HEK293T (cell line): Measurements from ENCODE around the gene CNKSR1.

Experiments
- CTCF ChIA-PET: fragments of 350-600 bp; formaldehyde crosslinking; extraction: SDS; loops from one replicate; lab custom pipeline; 2021; ENCODE audit warnings: antibody characterized with exemption, inconsistent platforms; lab: Yijun Ruan, JAX
- POLR2A ChIA-PET: fragments of 350-600 bp; formaldehyde crosslinking; extraction: SDS; loops from one replicate; lab custom pipeline; 2020; ENCODE audit warnings: antibody characterized with exemption, inconsistent platforms; lab: Yijun Ruan, JAX
- DNase-seq: peaks from one replicate; pipeline ENCODE4 v3.0.0; 2012; ENCODE audit warnings: mixed read lengths; ENCODE audit errors: extremely low spot score
- ARNT ChIP-seq: fragments of 450-650 bp; IDR thresholded peaks from 2 replicates; pipeline ENCODE4 v1.6.1; 2017; ENCODE audit warnings: mild to moderate bottlenecking
- BHLHE40 ChIP-seq: fragments of 450-650 bp; IDR thresholded peaks from 2 replicates; pipeline ENCODE4 v1.6.1; 2016; ENCODE audit warnings: mild to moderate bottlenecking, moderate library complexity, borderline replicate concordance
- CTBP1 ChIP-seq: fragments of 450-650 bp; IDR thresholded peaks from 2 replicates; pipeline ENCODE4 v1.6.1; 2016; ENCODE audit warnings: borderline replicate concordance
- ELF4 ChIP-seq: fragments of 450-650 bp; IDR thresholded peaks from 2 replicates; pipeline ENCODE4 v1.6.1; 2017; ENCODE audit warnings: antibody characterized with exemption
- FOXA1 ChIP-seq: fragments of 450-650 bp; IDR thresholded peaks from 2 replicates; pipeline ENCODE4 v1.6.1; 2016; ENCODE audit warnings: mild to moderate bottlenecking
- FOXK2 ChIP-seq: fragments of 450-650 bp; IDR thresholded peaks from 2 replicates; pipeline ENCODE4 v1.6.1; 2016; ENCODE audit warnings: mild to moderate bottlenecking
- FOXM1 ChIP-seq: fragments of 450-650 bp; IDR thresholded peaks from 2 replicates; pipeline ENCODE4 v1.6.1; 2017; ENCODE audit warnings: mild to moderate bottlenecking, borderline replicate concordance
- HDGF ChIP-seq: fragments of 450-650 bp; IDR thresholded peaks from 2 replicates; pipeline ENCODE4 v1.6.1; 2017; ENCODE audit warnings: antibody characterized with exemption, borderline replicate concordance
- L3MBTL2 ChIP-seq: fragments of 450-650 bp; conservative IDR thresholded peaks from 2 replicates; pipeline ENCODE4 v1.6.1; 2016; ENCODE audit warnings: mild to moderate bottlenecking
- LEF1 ChIP-seq: fragments of 450-650 bp; IDR thresholded peaks from 2 replicates; pipeline ENCODE4 v1.6.1; 2017; ENCODE audit warnings: mild to moderate bottlenecking, borderline replicate concordance
- NFRKB ChIP-seq: fragments of 450-650 bp; IDR thresholded peaks from 2 replicates; pipeline ENCODE4 v1.6.1; 2016; ENCODE audit warnings: mild to moderate bottlenecking, moderate library complexity
- SP1 ChIP-seq: fragments of 450-650 bp; IDR thresholded peaks from 2 replicates; pipeline ENCODE4 v1.6.1; 2017
- SUZ12 ChIP-seq: fragments of 450-650 bp; IDR thresholded peaks from 2 replicates; pipeline ENCODE4 v1.6.1; 2016; ENCODE audit warnings: mild to moderate bottlenecking
- TARDBP ChIP-seq: fragments of 450-650 bp; IDR thresholded peaks from 2 replicates; pipeline ENCODE4 v1.6.1; 2016
- ZNF384 ChIP-seq: fragments of 450-650 bp; IDR thresholded peaks from 2 replicates; pipeline ENCODE4 v1.6.1; 2016
- TF ChIP-seq, protein P1 (sequence below): fragments of 450-650 bp; IDR thresholded peaks from 2 replicates; pipeline ENCODE4 v1.6.1; 2016

The CNKSR1 gene, protein sequence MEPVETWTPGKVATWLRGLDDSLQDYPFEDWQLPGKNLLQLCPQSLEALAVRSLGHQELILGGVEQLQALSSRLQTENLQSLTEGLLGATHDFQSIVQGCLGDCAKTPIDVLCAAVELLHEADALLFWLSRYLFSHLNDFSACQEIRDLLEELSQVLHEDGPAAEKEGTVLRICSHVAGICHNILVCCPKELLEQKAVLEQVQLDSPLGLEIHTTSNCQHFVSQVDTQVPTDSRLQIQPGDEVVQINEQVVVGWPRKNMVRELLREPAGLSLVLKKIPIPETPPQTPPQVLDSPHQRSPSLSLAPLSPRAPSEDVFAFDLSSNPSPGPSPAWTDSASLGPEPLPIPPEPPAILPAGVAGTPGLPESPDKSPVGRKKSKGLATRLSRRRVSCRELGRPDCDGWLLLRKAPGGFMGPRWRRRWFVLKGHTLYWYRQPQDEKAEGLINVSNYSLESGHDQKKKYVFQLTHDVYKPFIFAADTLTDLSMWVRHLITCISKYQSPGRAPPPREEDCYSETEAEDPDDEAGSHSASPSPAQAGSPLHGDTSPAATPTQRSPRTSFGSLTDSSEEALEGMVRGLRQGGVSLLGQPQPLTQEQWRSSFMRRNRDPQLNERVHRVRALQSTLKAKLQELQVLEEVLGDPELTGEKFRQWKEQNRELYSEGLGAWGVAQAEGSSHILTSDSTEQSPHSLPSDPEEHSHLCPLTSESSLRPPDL

GRCh38 chr1:26177182-26177684 lies at the start of gene CNKSR1:
Gene CNKSR1 (plus strand): TSS chr1:26177491. CDS start chr1:26177548, 57 bp downstream.
- CTCF ChIA-PET = interaction anchor here (1.6 kb wide), 1 partner anchor 8 kb away, joined by 8 read pairs; the partner anchor contains the start of genes C1orf232 and ZNF593
- POLR2A ChIA-PET = no interaction called here
- TF ChIP-seq ARNT = no peak
- TF ChIP-seq FOXM1 = no peak
- TF ChIP-seq CTBP1 = no peak
- TF ChIP-seq TARDBP = no peak
- no peak for TF ChIP-seq HDGF
- TF ChIP-seq, protein P1, sequence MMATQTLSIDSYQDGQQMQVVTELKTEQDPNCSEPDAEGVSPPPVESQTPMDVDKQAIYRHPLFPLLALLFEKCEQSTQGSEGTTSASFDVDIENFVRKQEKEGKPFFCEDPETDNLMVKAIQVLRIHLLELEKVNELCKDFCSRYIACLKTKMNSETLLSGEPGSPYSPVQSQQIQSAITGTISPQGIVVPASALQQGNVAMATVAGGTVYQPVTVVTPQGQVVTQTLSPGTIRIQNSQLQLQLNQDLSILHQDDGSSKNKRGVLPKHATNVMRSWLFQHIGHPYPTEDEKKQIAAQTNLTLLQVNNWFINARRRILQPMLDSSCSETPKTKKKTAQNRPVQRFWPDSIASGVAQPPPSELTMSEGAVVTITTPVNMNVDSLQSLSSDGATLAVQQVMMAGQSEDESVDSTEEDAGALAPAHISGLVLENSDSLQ = no peak
- no peak for TF ChIP-seq NFRKB
- no peak for TF ChIP-seq ELF4
- no peak for TF ChIP-seq SP1
- DNase-seq = no peak

DNA sequence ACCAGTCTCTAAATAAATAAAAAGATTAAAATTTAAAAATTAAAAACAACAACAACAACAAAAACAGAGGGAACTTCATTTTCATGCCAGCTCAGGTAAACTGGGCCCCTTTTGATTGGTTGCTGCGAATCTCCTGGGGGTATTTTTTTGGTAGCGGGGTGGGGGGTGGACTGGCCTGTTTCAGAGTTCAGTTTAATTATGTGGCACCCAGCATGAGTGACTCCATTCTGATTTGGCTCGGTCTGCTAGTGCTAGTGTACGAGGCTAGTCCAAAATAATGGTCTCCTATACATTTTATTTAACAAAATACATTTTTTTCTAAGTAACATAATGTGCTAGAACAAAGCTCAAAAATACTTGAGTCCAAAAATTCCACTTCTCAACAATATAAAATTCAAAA lies 47.5 kb upstream of the CNKSR1 start:
- ChIA-PET POLR2A (no interaction called here), CTCF (interaction anchor here (0.7 to 1.0 kb wide), 2 partner anchors 15 to 1019 kb away, joined by 3 to 4 read pairs; no protein-coding TSS in a partner anchor)
- no peak for DNase-seq
- TF ChIP-seq ARNT = no peak
- TF ChIP-seq CTBP1 = no peak
- TF ChIP-seq L3MBTL2 = no peak
- no peak for TF ChIP-seq FOXA1
- no peak for TF ChIP-seq HDGF
- no peak for TF ChIP-seq TARDBP
- TF ChIP-seq, protein P1 = no peak
- TF ChIP-seq FOXK2 = no peak
- no peak for TF ChIP-seq FOXM1
- no peak for TF ChIP-seq ELF4

- TF ChIP-seq, protein P1 = no peak
- TF ChIP-seq SUZ12 (no peak), CTBP1 (no peak), L3MBTL2 (no peak), SP1 (no peak), FOXM1 (no peak), LEF1 (no peak), ARNT (no peak), NFRKB (no peak), ELF4 (no peak), ZNF384 (no peak)
- DNase-seq = no peak
- ChIA-PET CTCF (no interaction called here), POLR2A (no interaction called here)
Measured at GRCh38 chr1:26130695-26131094, 46.6 kb upstream of the CNKSR1 start.

- TF ChIP-seq CTBP1 = no peak
- TF ChIP-seq, protein P1 = peak; percentile 64
- CTCF ChIA-PET = no interaction called here
- no peak for DNase-seq
- POLR2A ChIA-PET = interaction anchor here (1.0 to 1.1 kb wide), 2 partner anchors 9 to 13 kb away, joined by 3 read pairs; no protein-coding TSS in a partner anchor
Measured at GRCh38 chr1:26132128-26132833, 45.0 kb upstream of the CNKSR1 start.

DNA sequence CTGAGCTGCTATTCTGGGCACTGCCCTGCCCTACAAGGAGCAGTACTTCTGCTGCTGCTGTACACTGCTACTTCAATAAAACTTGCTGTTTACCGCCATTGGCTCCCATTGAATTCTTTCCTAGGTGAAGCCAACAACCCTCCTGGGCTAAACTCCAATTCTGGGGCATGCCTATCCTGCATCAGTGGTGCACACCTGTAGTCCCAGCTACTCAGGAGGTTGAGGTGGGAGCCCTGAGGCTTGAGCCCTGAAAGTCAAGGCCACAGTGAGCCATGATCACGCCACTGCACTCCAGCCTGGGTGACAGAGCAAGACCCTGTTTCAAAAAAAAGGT lies 44.5 kb upstream of the CNKSR1 start:
- ChIA-PET POLR2A (interaction anchor here (1.0 to 1.1 kb wide), 2 partner anchors 9 to 12 kb away, joined by 3 read pairs; no protein-coding TSS in a partner anchor), CTCF (no interaction called here)

More for the DNA sequence above, 44.5 kb upstream of the CNKSR1 start:
- no peak for DNase-seq
- TF ChIP-seq LEF1 = no peak
- TF ChIP-seq BHLHE40 = no peak
- no peak for TF ChIP-seq FOXM1
- TF ChIP-seq, protein P1 = no peak
- TF ChIP-seq SUZ12 = no peak
- no peak for TF ChIP-seq CTBP1
- no peak for TF ChIP-seq ELF4
- no peak for TF ChIP-seq NFRKB
- TF ChIP-seq TARDBP = no peak
- no peak for TF ChIP-seq SP1
- TF ChIP-seq HDGF = no peak
- no peak for TF ChIP-seq FOXA1
- TF ChIP-seq ARNT = no peak
- no peak for TF ChIP-seq FOXK2
- no peak for TF ChIP-seq ZNF384
- TF ChIP-seq L3MBTL2 = no peak
